Measurements from ENCODE around the gene HAPSTR1. TPM values are rescaled to one million over a fixed set of nuclear protein-coding genes. Genes with fewer than 3 reads are reported as not detected.

The HAPSTR1 gene
- total and polyA plus RNA-seq, 7 donors: 15.1 to 80.0 (median 54.5) TPM

DNA sequence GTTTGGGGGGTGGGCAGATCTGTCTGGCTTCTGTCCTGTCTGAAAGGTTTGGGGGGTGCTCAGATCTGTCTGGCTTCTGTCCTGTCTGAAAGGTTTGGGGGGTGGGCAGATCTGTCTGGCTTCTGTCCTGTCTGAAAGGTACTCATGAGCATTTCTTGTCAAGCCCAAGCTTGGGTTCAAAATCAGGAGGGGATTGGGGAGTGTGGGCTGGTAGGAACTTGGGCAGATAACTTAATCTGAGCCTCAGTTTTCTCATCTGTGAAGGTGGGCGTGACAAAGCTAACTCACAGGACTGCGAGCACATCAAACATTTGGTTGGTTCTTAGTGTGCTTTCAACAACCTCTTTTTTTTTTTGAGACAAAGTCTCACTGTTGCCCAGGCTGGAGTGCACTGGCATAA is 35.2 kb downstream of the HAPSTR1 start:
- Histone ChIP-seq H3K4me1 (peaks cover 27% of the 10 kb centered on the region), H3K36me3 (ENCODE audit: insufficient read depth in 1 of 2, low read depth in 1 of 2) (peaks cover 0 to 19% of the 10 kb centered on the region in 2 donors), H3K4me3 (no peak overlapping the region), H3K27me3 (ENCODE audit: insufficient read depth in 3 of 3, low read length in 2 of 3) (no peaks in the 10 kb centered on the region), H3K9me3 (no peaks in the 10 kb centered on the region), H3K27ac (no peak overlapping the region)
- intact Hi-C loops (cut with DNase I): loop anchor here in 1 of 2 donors (10.0 kb wide), 1 partner anchor 162 kb away; the partner anchor contains the start of gene USP7
- ATAC-seq (no peak), DNase-seq (no peak)
- TF ChIP-seq, protein P1, sequence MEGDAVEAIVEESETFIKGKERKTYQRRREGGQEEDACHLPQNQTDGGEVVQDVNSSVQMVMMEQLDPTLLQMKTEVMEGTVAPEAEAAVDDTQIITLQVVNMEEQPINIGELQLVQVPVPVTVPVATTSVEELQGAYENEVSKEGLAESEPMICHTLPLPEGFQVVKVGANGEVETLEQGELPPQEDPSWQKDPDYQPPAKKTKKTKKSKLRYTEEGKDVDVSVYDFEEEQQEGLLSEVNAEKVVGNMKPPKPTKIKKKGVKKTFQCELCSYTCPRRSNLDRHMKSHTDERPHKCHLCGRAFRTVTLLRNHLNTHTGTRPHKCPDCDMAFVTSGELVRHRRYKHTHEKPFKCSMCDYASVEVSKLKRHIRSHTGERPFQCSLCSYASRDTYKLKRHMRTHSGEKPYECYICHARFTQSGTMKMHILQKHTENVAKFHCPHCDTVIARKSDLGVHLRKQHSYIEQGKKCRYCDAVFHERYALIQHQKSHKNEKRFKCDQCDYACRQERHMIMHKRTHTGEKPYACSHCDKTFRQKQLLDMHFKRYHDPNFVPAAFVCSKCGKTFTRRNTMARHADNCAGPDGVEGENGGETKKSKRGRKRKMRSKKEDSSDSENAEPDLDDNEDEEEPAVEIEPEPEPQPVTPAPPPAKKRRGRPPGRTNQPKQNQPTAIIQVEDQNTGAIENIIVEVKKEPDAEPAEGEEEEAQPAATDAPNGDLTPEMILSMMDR (IDR thresholded peaks at IDR 0.05): no peak
- WGBS, 3 donors: 88 to 94% (median 90%) methylated on average over 2 of the region's 2 CpGs

DNA sequence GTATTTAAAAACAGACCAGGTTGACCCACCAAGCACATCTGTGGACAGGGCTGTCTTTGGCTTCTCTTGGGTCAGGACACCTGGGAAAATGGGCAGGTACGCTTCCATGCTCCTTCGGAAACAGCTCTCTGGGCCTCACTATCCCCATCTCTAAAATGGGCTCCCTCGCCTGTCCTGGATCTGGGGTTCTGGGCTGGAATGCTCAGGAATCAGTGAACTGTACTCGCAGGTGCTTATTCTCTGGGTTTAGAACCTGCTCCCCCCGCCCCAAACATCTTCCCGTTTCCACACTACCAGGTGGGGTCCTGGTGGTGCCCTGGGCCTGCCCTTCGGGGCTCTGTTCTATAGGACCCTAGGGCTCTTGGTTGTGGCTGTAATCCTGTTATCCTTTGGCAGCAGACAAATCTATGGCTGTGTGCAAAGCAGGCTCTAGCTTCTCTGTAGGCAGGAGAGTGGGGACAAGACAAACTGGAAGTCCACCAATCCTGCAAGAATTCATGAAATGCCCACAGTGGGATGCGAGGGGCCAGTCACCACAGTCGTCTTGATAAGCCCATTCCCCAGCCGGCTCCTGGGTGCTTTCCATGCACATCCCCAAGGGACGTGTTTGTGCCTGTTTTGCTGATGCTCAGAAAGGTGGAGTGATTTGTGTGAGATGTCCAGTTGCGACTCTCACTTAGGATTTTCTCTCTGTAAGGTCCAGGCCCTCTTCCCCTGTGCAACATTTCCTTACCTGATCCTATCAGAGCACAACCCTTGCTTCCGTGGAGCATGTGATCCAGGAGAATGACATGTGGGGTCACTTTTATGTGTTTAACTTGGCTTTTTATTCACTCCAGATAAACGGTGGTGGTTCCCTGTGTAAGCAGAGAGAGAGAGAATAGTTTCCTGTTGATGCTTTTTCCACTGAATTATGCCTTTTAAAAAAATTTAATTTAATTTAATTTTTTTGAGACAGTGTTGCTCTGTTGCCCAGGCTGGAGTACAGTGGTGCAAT is 37.2 kb downstream of the HAPSTR1 start:
- WGBS, 3 donors: 69 to 76% (median 76%) methylated on average over 14 of the region's 14 CpGs
- H3K9me3 ChIP-seq: no peaks in the 10 kb centered on the region
- DNase-seq: no peak
- intact Hi-C loops (cut with DNase I): loop anchor here in 1 of 2 donors (10.0 kb wide), 1 partner anchor 164 kb away; the partner anchor contains the start of gene USP7
- H3K27ac ChIP-seq: no peak overlapping the region
- no peaks in the 10 kb centered on the region for H3K27me3 ChIP-seq (ENCODE audit: insufficient read depth in 3 of 3, low read length in 2 of 3)
- ATAC-seq: no peak
- no peak overlapping the region for H3K4me3 ChIP-seq
- H3K36me3 ChIP-seq (ENCODE audit: insufficient read depth in 1 of 2, low read depth in 1 of 2): peaks cover 0 to 3% of the 10 kb centered on the region in 2 donors
- H3K4me1 ChIP-seq: peaks cover 19% of the 10 kb centered on the region
- TF ChIP-seq, protein P1 (IDR thresholded peaks at IDR 0.05): no peak

DNA sequence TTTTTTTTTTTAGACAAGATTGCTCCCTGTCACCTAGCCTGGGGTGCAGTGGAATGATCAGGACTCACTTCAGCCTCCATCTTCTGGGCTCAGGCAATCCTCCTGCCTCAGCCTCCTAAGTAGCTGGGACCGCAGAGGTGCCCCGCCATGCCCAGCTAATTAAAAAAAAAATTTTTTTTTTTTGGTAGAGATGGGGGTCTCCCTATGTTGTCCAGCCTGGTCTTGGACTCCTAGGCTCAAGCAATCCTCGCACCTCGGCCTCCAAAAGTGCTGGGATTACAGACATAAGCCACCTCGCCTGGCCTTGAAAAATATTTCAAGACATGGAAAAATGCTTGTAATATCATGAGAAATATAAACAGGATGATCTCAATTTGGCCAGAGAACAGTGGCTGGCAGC is 42.9 kb downstream of the HAPSTR1 start:
- Histone ChIP-seq H3K36me3 (ENCODE audit: insufficient read depth in 1 of 2, low read depth in 1 of 2) (no peaks in the 10 kb centered on the region), H3K27me3 (ENCODE audit: insufficient read depth in 3 of 3, low read length in 2 of 3) (no peaks in the 10 kb centered on the region), H3K27ac (no peak overlapping the region), H3K4me1 (no peaks in the 10 kb centered on the region), H3K4me3 (no peak overlapping the region), H3K9me3 (no peaks in the 10 kb centered on the region)
- no peak for DNase-seq
- TF ChIP-seq, protein P1 (IDR thresholded peaks at IDR 0.05): no peak
- WGBS, 3 donors: 95 to 98% (median 95%) methylated on average over 5 of the region's 5 CpGs
- intact Hi-C loops (cut with DNase I): no loop called here
- ATAC-seq: no peak

DNA sequence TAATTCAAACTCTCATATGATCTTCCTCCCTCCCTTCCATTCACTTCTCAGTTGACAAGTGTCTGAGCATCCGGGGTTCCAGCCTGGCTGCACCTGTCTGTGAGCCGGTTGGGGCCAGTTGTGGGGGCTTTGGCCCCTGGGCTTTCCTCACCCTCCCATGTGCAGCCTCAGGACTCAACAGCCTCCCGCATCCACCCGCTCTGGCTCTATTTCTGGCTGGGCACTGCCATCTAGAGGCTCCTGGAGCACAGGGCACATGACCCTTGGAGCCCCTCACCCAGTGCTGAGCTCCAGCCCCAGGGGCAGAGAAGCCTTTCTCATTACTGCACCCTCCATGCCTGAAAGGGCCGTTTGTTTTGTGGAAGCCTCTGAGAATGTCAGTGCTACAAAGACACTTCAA is 43.3 kb downstream of the HAPSTR1 start:
- DNase-seq: peak; percentile 30 to 61
- H3K9me3 ChIP-seq: no peaks in the 10 kb centered on the region
- TF ChIP-seq, protein P1 (IDR thresholded peaks at IDR 0.05): peak; percentile 43
- H3K4me1 ChIP-seq: no peaks in the 10 kb centered on the region
- H3K27ac ChIP-seq: no peak overlapping the region
- intact Hi-C loops (cut with DNase I): no loop called here
- ATAC-seq: peak; percentile 62 to 77 (median 72)
- H3K27me3 ChIP-seq (ENCODE audit: insufficient read depth in 3 of 3, low read length in 2 of 3): no peaks in the 10 kb centered on the region
- 21 to 36% (median 24%) methylated on average over 5 of the region's 5 CpGs for WGBS, 3 donors
- H3K36me3 ChIP-seq (ENCODE audit: insufficient read depth in 1 of 2, low read depth in 1 of 2): no peaks in the 10 kb centered on the region
- no peak overlapping the region for H3K4me3 ChIP-seq

Measured in psoas muscle (tissue), 8 donors.